SK-N-MC (cell line): ENCODE measurements around the gene MTFP1.

Experiments
- DNase-seq: peaks from one replicate; pipeline ENCODE4 v3.0.0-alpha.2; 2011; ENCODE audit warnings: low read depth, low spot score
- H3K27ac ChIP-seq: fragments of 200-600 bp; sonication (generic); 2 replicates; pipeline ENCODE4 v1.5.1; 2016; ENCODE audit warnings: mixed run types
- H3K36me3 ChIP-seq: fragments of 200-600 bp; sonication (generic); 2 replicates; pipeline ENCODE4 v1.6.1; 2017; ENCODE audit warnings: antibody characterized with exemption, low read length, mixed read lengths; ENCODE audit not compliant: insufficient read depth
- H3K4me3 ChIP-seq: fragments of 200-600 bp; sonication (generic); 2 replicates; pipeline ENCODE4 v1.5.1; 2016
- H3K9ac ChIP-seq: fragments of 200-600 bp; sonication (generic); 2 replicates; pipeline ENCODE4 v1.8.0; 2017; ENCODE audit warnings: mixed run types, mixed read lengths; ENCODE audit not compliant: insufficient read length
- H3K9me3 ChIP-seq: fragments of 200-600 bp; sonication (generic); 2 replicates; pipeline ENCODE4 v1.6.1; 2017; ENCODE audit warnings: low read depth, mild to moderate bottlenecking, antibody characterized with exemption, low read length, moderate library complexity, mixed read lengths
- EZH2 ChIP-seq: fragments of 200-600 bp; sonication (generic); IDR thresholded peaks from one replicate; pipeline ENCODE4 v1.6.1; 2017; ENCODE audit warnings: antibody characterized with exemption
- FOXP2 ChIP-seq: optimal IDR thresholded peaks from 2 replicates; pipeline ENCODE3; 2011; ENCODE audit warnings: mild to moderate bottlenecking, moderate library complexity; ENCODE audit not compliant: insufficient read depth; ENCODE audit errors: extremely low read length, control extremely low read depth
- POLR2AphosphoS5 ChIP-seq: IDR thresholded peaks from 2 replicates; pipeline ENCODE4 v1.6.1; 2012; ENCODE audit warnings: mild to moderate bottlenecking, low read depth, low read length, borderline replicate concordance

Gene MTFP1

GRCh38 chr22:30420347-30421125 is 5.0 kb upstream of the MTFP1 start:
- H3K9me3 ChIP-seq = no peaks in the 10 kb centered on the region
- no peak for DNase-seq
- H3K9ac ChIP-seq = no peak overlapping the region
- TF ChIP-seq POLR2AphosphoS5 = no peak
- TF ChIP-seq FOXP2 = no peak
- TF ChIP-seq EZH2 = no peak
- H3K4me3 ChIP-seq = no peak overlapping the region
- no peak overlapping the region for H3K27ac ChIP-seq
- no peaks in the 10 kb centered on the region; the same call in 1 of the 2 replicates for H3K36me3 ChIP-seq

- no peaks in the 10 kb centered on the region for H3K36me3 ChIP-seq
- H3K27ac ChIP-seq = no peak overlapping the region
- DNase-seq = no peak
- TF ChIP-seq POLR2AphosphoS5 (no peak), EZH2 (no peak), FOXP2 (no peak)
- no peak overlapping the region for H3K4me3 ChIP-seq
- peak overlapping the region; percentile 97 for H3K9ac ChIP-seq
- H3K9me3 ChIP-seq = no peaks in the 10 kb centered on the region
These were observed 3.7 kb upstream of the MTFP1 start for GRCh38 chr22:30421695-30422480.

GRCh38 chr22:30422481-30423300 is 2.9 kb upstream of the MTFP1 start:
- no peak overlapping the region for H3K27ac ChIP-seq
- DNase-seq = no peak

GRCh38 chr22:30423301-30423958 is 2.1 kb upstream of the MTFP1 start:
- peak overlapping the region; percentile 97 for H3K9ac ChIP-seq
- peak overlapping the region; percentile 98 for H3K4me3 ChIP-seq
- peaks cover 9% of the 10 kb centered on the region; the same call in 1 of the 2 replicates for H3K36me3 ChIP-seq
- H3K27ac ChIP-seq = peak overlapping the region; percentile 89
- H3K9me3 ChIP-seq = no peaks in the 10 kb centered on the region
- DNase-seq = no peak
- TF ChIP-seq POLR2AphosphoS5 = peak; percentile 92
- TF ChIP-seq EZH2 = no peak

More at GRCh38 chr22:30422481-30423300, 2.9 kb upstream of the MTFP1 start:
- H3K9me3 ChIP-seq = no peaks in the 10 kb centered on the region
- H3K4me3 ChIP-seq = peak overlapping the region; percentile 98
- peaks cover 6% of the 10 kb centered on the region; the same call in 1 of the 2 replicates for H3K36me3 ChIP-seq
- TF ChIP-seq EZH2 (no peak), POLR2AphosphoS5 (no peak), FOXP2 (no peak)
- H3K9ac ChIP-seq = peak overlapping the region; percentile 97

GRCh38 chr22:30423959-30424533 is 1.5 kb upstream of the MTFP1 start:
- TF ChIP-seq EZH2 (no peak), POLR2AphosphoS5 (no peak; the same call in 1 of the 2 replicates), FOXP2 (no peak)
- peak overlapping the region; percentile 98 for H3K4me3 ChIP-seq
- H3K9ac ChIP-seq = peak overlapping the region; percentile 97
- peaks cover 9% of the 10 kb centered on the region; the same call in 1 of the 2 replicates for H3K36me3 ChIP-seq
- peak; percentile 97 for DNase-seq
- no peaks in the 10 kb centered on the region for H3K9me3 ChIP-seq
- H3K27ac ChIP-seq = peak overlapping the region; percentile 89

GRCh38 chr22:30424534-30425326 is 838 bp upstream of the MTFP1 start:
- Histone ChIP-seq H3K27ac (peak overlapping the region; percentile 86), H3K9me3 (no peaks in the 10 kb centered on the region), H3K36me3 (peaks cover 9% of the 10 kb centered on the region; the same call in 1 of the 2 replicates), H3K4me3 (peak overlapping the region; percentile 98), H3K9ac (peak overlapping the region; percentile 70)
- TF ChIP-seq FOXP2 (no peak), EZH2 (no peak), POLR2AphosphoS5 (no peak)
- DNase-seq = no peak

- DNase-seq = no peak
- no peak overlapping the region for H3K27ac ChIP-seq
- peak overlapping the region; percentile 85 for H3K9ac ChIP-seq
- TF ChIP-seq EZH2 = no peak
- no peak for TF ChIP-seq POLR2AphosphoS5
- no peak for TF ChIP-seq FOXP2
- H3K4me3 ChIP-seq = peak overlapping the region; percentile 85
- H3K36me3 ChIP-seq = peaks cover 9% of the 10 kb centered on the region; the same call in 1 of the 2 replicates
- H3K9me3 ChIP-seq = no peaks in the 10 kb centered on the region
These were observed 297 bp upstream of the MTFP1 start for GRCh38 chr22:30425327-30425615.
